Stimulated activated CD8-positive, alpha-beta memory T cell treated with anti-CD3 and anti-CD28 coated beads, Interleukin-4, amount 100 ng/mL, for 48 hours (primary cell): ENCODE data around the gene IMPDH1.
A peak's percentile ranks its signal among the peaks of the same experiment; 100 is the strongest.

Experiments
- DNase-seq: peaks from one replicate; pipeline ENCODE4 v3.0.0-alpha.2; 2020

Gene IMPDH1

DNA sequence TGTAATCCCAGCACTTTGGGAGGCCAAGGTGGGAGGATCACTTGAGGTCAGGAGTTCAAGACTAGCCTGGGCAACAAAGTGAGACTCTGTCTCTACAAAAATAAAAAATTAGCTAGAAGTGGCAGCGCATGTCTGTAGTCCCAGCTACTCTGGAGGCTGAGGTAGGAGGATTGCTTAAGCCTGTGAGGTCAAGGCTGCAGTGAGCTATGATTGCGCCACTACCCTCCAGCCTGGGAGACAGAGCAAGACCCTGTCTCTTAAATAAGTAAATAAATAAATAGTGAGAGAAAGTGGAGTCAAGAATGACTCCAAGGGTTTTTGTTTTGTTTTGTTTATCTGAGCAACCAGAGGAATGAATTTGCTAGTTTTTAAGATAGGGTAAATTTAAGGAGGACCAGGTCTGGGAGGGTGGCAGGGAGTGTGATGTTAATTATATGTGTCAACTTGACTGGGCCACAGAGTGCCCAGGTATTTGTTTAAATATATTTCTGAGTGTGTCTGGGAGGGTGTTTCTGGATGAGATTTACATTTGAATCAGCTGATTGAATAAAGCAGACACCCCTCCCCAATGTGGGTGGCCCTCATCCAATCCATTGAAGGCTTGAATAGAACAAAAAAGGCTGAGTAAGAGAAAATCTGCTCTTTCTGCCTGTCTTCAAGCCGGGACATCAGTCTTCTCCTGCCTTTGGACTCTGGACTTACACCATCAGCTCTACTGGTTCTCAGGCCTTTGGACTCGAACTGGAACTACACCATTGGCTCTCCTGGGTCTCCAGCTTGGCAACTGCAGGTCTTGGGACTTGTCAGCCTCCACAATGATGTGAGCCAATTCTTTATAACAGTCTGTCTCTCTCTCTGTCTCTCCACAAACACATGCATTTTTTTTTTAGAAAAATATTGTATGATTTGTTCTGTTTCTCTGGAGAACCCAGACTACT is 23.5 kb downstream of the IMPDH1 start:
- DNase-seq, result no peak

DNA sequence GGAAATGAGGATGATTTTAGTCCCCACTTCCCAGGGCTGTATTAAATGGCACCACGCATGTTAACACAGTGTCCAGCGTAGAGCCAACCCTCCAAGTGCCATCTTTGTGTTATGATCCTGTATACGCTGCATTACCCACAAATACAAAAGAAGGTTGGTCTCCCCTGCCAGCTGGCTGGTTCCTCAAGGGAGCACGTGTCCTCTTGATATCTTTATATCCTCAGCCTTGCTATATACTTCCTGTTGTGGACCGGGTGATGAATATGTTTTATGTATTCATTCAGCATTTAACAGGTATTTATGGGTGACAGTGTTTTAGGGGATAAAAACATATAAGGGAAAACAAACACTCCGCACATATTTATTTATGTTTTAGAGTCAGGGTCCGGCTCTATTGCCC is 25.1 kb downstream of the IMPDH1 start:
- no peak for DNase-seq

- no peak for DNase-seq
Measured at GRCh38 chr7:128383776-128384175, 26.0 kb downstream of the IMPDH1 start.

DNA sequence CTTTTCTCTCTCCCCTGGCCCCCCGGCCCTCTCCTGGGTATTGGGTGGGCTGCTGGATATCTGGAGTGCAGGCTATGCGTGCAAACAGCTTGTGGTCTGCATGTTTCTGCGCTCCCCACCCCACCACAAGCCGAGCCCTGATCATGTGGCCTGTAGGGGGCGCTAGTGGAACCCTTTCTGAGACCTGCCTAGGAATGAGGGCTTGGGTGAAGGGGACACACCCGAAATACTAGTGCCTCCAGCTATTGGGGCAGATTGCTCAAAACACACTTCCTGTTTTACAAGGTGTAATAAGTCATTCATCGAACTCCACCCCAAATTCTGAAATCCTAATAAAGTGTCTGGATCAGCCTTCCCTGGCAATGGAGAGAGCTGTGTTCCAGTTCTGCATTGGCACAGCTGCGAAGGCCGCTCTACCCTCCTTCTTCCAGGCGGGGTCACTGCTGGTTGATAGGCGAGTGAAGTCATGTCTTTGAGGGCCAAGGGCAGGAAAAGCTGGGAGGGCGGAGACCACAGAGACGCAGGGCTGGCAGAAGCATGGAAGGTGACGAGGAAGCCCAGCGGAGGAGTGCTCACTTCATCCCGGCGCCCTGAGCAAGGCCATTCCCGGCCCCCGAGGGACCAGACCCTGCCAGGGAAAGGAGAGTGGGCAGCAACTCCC is 28.5 kb downstream of the IMPDH1 start:
- DNase-seq, result peak; percentile 82

- DNase-seq, result no peak
Measured at GRCh38 chr7:128380483-128381106, 29.2 kb downstream of the IMPDH1 start.

- no peak for DNase-seq
Measured at GRCh38 chr7:128379900-128380479, 29.8 kb downstream of the IMPDH1 start.

GRCh38 chr7:128378637-128379036 is 31.1 kb downstream of the IMPDH1 start:
- DNase-seq, result no peak

- no peak for DNase-seq
Measured at GRCh38 chr7:128376077-128376476, 33.7 kb downstream of the IMPDH1 start.

DNA sequence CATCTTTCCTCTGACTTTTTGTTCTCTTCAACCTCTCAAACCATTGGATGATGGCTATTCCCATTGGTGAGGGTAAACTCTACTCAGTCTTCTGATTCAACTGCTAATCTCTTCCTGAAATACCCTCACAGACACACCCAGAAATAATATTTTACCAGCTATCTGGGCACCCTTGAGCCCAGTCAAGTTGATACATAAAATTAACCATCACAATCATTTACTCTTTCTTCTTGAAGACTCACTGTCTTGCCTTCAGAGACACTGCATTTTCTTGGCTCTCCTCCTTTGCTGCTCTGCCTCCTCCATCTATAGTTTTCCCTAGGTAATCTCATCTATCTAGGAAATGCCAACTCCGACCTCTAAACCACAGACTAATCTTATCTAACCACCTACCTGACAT is 35.7 kb downstream of the IMPDH1 start:
- DNase-seq, result no peak

DNA sequence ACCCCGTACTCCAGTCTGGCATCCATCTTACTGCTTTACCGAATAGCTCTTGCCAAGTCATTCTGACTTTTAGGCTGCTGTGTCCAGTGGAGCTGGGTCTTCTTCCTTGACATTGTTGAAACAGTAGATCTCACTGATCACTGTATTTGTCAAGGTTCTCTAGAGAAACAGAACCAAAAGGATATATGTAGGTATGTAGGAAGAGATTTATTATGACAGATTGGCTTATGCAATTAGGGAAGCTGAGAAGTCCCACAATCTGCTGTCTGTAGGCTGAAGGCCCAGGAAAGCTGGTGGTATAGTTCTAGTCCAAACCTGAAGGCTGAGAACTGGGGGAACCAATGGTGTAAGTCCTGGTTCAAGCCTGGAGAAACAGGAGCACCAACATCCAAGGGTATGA is 36.2 kb downstream of the IMPDH1 start:
- no peak for DNase-seq

DNA sequence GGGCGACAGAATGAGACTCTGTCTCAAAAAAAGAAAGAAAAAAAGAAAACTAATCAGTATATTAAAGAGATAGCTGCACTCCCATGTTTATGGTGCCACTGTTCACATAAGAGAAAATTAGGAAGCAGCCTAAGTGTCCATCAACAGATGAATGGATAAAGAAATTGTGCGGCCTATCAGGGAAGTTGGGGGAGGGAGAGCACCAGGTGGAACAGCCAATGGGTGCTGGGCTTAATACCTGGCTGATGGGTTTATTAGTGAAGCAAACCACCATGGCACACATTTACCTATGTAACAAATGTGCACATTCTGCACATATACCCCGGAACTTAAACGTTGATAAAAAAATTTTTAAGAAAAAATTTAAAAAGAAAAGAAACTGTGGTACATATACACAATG is 39.3 kb downstream of the IMPDH1 start:
- no peak for DNase-seq

DNA sequence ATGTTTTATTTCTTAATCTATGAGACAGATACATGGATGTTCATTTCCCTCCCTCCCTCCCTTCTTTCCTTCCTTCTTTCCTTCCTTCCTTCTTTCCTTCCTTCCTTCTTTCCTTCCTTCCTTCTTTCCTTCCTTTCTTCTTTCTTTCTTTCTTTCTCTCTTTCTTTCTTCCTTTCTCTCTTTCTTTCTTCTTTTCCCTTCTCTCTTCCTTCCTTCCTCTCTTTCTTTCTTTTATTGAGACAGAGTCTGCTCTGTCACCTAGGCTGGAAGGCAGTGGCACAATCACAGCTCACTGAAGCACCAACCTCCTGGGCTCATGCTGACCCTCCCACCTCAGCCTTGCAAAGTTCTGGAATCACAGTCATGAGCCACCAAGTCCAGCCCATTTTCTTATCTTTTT is 42.8 kb downstream of the IMPDH1 start:
- DNase-seq, result no peak

DNA sequence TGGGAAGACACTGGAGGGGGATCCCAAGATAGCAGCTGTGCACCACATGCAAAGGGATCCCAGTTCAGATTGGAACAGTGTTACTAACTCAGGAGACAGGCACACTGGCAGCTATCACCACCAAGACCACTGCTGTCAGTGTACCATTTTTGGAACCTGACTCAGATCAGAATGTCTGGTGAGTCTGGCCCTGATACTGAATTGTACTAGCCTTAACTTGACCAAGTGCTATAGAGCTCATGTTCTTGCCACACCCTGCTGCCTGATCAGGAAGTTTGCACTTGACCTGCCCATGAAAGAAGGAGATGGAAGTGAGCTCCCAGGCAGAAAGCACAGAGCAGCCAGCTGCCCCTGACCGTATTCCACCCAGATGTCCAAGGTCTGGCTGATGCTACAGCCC is 43.5 kb downstream of the IMPDH1 start:
- no peak for DNase-seq

GRCh38 chr7:128365432-128365831 is 44.4 kb downstream of the IMPDH1 start:
- no peak for DNase-seq

DNA sequence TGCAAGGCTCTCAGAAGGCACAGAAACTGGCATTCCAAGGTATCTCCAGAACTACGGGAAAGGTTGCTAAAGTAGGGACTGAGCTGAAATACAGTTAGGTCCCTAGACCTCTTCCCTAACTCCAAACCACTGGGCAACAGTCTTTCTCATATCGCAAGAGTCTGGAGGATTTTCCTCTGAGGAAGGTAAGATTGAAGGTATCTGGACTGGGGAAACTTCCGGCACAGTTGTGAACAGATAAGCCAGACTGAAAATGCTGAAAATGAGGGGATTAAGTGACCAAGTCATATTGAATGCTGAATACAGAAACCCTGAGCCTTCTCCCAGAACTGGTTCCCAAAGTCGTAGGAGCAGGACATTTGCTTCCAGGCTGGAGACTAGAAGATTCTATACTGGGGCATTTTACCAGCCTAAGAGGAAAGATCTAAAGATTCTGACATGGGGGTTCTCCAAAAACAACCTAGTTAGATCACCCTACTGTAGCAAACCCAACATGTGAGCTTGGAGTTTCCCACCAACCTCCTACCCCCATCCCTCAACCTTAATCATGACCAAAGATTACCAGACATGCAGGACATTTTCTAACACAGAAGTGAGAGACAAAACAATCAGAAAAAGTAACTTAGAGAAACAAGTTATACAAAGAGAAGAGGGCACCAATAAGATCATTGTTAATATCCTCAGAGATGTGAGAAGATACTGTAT is 45.5 kb downstream of the IMPDH1 start:
- no peak for DNase-seq

- DNase-seq, result no peak
Measured at GRCh38 chr7:128363261-128363721, 46.5 kb downstream of the IMPDH1 start.

- no peak for DNase-seq
Measured at GRCh38 chr7:128362670-128363069, 47.1 kb downstream of the IMPDH1 start.

DNA sequence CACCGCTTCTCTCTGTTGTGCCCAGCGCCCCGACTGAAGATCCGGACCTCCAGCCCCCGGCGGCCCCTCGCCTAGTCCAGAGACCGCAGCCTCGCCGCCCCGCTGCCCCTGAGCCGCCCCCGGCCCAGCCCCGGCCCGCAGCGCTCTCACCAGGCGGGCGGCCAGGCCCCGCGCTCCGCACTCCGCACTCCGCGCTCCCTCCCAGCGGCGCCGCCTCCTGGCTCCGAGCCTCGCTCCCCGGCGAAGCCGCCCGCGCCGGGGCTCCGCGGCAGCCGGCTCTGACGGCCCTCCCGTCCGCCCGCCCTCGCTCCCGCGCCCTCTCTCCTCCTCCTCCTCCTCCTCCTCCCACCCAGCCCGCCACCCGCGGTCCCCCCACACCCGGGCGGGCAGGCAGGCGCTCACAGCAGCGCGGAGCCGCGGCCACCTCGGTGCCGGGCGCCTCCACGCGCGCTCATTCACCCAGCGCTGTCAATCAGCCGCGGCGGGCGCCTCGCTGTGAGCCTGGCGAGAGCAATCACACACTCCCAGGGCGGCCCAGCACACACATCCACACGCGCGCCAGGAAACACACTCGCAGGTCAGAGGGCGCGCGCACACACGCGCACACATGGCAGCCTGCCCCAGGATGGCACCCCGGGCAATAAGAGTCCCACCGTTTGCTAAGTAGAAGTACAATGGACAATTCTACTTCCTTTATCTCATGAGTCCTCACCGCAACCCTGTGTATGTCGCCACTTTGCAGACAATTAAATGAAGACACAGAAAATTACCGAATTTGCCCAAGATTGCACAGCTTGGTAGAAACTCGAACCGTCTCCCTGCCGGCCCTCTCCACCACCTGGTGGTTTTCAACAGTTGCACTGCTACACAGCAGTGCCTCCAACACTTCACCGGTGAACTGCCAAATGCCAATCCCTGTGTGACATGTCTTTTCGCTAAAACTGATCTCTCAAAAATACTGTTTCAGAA is 48.1 kb downstream of the IMPDH1 start, which contains the start of gene PRRT4:
Gene PRRT4 (minus strand): TSS at position 280 of the 969 bp plus-strand sequence.
- DNase-seq, result peak; percentile 44

DNA sequence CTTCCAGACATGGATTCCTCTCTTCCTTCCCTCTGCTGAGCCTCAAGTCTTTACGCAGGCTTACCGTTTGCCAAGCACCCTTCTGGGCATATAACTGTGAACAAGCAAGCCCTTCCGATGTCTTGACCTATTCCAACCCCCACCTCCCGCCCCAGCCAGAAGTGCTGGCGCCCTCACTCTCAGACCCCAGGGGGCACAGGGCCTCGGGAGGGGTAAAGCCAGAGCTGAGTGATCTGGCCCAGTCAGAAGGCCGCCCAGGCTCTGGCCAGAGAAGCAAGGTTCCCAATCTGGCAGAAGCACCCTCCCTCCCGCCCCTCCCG is 49.5 kb downstream of the IMPDH1 start:
- DNase-seq, result no peak

GRCh38 chr7:128359939-128360338 is 49.8 kb downstream of the IMPDH1 start:
- DNase-seq, result no peak

DNA sequence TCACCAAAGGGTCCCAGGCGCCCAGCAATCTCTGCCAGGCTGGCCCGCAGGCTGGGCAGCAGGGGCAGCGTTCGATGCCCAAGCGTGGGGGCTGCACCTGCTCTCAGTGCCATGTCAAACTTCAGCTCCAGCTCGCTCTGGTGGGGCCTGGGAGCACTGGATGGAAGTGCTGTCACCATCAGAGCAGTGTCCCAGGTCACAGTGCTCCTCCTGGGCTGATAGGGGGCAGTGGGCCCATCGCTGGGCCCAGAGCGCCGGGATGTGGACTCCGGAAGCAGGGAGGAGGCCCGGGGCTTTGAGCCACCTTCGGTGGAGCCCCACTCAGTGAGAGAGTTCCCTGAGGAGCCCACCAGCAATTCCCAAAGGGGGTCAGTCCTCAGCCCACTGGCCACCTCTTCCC is 50.4 kb downstream of the IMPDH1 start:
- DNase-seq, result no peak

- no peak for DNase-seq
Measured at GRCh38 chr7:128358233-128358632, 51.5 kb downstream of the IMPDH1 start.
